DMS114 treated with DMSO at 0.1 percent for 48 hours (cell line): ENCODE data around the gene TCAF1.
"Not testable (repeated sequence)": the region's sequence is repeated elsewhere in the genome, so short reads cannot be mapped to it uniquely, and the experiment has no call there.

ENCODE experiments used
- DNase-seq: peaks from one replicate; lab custom pipeline; 2025; ENCODE audit not compliant: unreplicated experiment; lab: John Stamatoyannopoulos, UW

TCAF1 gene

GRCh38 chr7:143906151-143906550, 4.2 kb upstream of the TCAF1 start:
- DNase-seq = no peak

- DNase-seq = no peak
These were observed 3.5 kb upstream of the TCAF1 start for GRCh38 chr7:143905509-143905908.

- DNase-seq = no peak
These were observed 440 bp upstream of the TCAF1 start for GRCh38 chr7:143902332-143902899.

- DNase-seq = no peak
These were observed 676 bp downstream of the TCAF1 start for GRCh38 chr7:143901332-143901667.

GRCh38 chr7:143900230-143900766, 1.7 kb downstream of the TCAF1 start:
- DNase-seq = no peak

GRCh38 chr7:143898810-143899209, 3.2 kb downstream of the TCAF1 start:
- DNase-seq = no peak

GRCh38 chr7:143896667-143897066, 5.3 kb downstream of the TCAF1 start:
- no peak for DNase-seq

- DNase-seq = no peak
These were observed 9.3 kb downstream of the TCAF1 start for GRCh38 chr7:143892527-143893300.

GRCh38 chr7:143891457-143891856, 10.5 kb downstream of the TCAF1 start:
- no peak for DNase-seq

- no peak for DNase-seq
These were observed 11.4 kb downstream of the TCAF1 start for GRCh38 chr7:143890558-143890957.

GRCh38 chr7:143889068-143889467, 12.9 kb downstream of the TCAF1 start:
- DNase-seq = no peak

GRCh38 chr7:143886826-143887477, 15.0 kb downstream of the TCAF1 start:
- DNase-seq = no peak

- no peak for DNase-seq
These were observed 16.0 kb downstream of the TCAF1 start for GRCh38 chr7:143885951-143886350.

GRCh38 chr7:143884969-143885559, 16.9 kb downstream of the TCAF1 start:
- DNase-seq = peak; percentile 46

- DNase-seq = no peak
These were observed 17.6 kb downstream of the TCAF1 start for GRCh38 chr7:143884241-143884968.

GRCh38 chr7:143882604-143883078, 19.3 kb downstream of the TCAF1 start:
- DNase-seq = no peak

GRCh38 chr7:143882020-143882603, 19.9 kb downstream of the TCAF1 start:
- DNase-seq = no peak

GRCh38 chr7:143878884-143879283, 23.1 kb downstream of the TCAF1 start:
- DNase-seq = no peak

GRCh38 chr7:143877098-143877497, 24.9 kb downstream of the TCAF1 start:
- DNase-seq = no peak

GRCh38 chr7:143876218-143876617, 25.8 kb downstream of the TCAF1 start:
- no peak for DNase-seq

GRCh38 chr7:143873242-143873641, 28.7 kb downstream of the TCAF1 start:
- not testable (repeated sequence) for DNase-seq
